T follicular helper cell (primary cell): ENCODE measurements around the gene ANKMY1.

Source experiments
- DNase-seq: peaks from one replicate; pipeline ENCODE4 v3.0.0-alpha.2; 2020; ENCODE audit warnings: low read depth

The ANKMY1 gene

GRCh38 chr2:240459401-240460252 lies 98.2 kb downstream of the ANKMY1 start:
- DNase-seq, result no peak

DNA sequence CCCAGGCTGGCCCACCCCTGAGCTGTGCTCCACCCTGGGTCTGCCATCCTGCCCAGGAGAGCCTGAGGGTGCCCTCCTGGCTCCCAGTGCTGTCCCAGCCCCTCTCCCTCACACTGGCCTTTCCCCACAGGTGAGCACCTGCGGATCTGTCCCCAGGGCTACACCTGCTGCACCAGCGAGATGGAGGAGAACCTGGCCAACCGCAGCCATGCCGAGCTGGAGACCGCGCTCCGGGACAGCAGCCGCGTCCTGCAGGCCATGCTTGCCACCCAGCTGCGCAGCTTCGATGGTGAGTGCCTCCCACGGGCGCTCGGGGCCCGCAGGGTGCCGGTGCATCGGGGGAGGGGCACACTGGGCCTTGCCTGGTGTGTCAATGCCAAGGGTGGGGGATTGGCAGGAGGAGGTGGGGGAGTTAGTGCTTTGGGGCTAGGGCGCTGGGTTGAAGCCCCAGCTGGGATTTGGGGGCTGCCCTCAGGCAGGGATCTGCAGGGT lies 98.8 kb downstream of the ANKMY1 start:
- no peak for DNase-seq

GRCh38 chr2:240458044-240458899 lies 99.5 kb downstream of the ANKMY1 start:
- DNase-seq, result no peak

DNA sequence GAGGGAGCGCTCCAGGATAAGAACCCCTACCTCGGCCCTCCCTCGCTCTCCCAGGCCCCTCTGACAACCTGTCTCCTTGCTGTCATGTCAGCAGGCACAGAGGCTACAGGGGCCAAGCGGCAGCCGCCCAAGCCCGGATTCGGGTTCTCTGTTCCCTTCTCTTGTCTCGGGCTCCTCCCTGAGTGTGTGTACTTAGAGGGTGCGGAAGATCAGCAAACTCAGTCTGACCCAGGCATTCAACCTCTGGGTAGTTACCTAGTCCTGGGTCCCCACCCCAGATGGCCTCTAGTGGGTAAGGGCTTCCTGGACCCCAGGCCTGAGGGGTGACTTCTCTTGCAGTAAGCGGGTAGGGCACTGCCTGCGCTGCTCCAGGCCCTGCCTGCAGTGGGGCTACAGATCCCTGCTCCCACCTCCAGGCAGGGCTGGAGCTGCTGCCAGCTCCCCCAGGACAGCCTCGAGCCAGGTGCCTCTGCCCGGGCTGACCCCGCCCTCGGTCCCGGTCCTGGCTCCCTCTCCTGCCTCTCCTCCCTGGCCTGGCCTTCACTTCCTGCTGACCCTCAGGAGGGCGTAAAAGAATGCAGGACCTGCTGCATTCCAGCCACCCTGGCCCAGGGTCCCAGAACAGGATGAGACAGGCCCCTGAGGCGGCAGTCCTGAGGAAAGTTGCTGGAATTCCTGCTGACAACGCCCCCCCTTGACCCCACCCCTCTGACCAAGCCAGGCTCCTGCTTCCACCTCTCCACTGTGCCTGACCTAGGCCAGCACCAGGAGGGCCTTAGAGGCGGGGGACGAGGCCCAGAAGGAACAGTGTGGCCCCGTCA lies 100.4 kb downstream of the ANKMY1 start:
- no peak for DNase-seq

DNA sequence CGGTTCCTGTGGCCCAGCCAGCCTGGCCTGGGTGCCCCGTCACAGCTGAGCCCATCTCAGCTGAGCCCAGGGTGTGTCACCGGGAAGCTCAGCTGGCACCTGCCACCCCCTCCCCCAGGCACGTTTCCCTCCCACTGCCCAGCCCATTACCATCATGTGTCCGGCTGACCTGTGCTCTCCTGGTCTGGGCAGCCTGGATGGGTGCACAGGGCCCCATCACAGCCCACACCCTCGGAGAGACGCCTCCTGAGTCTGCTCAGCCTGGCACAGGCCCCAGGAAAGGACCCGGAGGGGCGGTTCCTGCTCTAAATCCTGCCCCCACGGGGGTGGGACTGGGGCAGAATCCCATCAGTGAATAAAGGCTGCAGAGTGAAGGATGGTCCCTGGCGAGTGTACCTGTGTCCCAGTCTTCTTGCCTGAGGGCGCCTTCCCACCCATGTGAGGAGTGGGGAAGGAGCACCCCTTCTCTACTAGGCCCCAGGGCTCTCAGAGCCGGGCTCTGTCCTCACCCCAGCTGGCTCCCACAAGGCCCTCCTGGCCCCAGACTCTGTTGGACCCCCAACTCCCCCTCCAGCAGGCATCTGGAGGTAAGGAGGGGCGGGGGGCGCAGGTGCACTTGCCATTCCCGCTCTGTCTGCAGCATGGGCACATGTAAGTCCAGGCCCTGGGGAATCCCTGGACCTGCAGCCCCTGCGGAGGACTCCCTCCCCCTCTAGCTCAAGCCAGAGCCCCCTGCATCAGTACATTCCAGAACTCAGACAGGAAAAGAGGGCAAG lies 101.2 kb downstream of the ANKMY1 start:
- DNase-seq, result no peak

DNA sequence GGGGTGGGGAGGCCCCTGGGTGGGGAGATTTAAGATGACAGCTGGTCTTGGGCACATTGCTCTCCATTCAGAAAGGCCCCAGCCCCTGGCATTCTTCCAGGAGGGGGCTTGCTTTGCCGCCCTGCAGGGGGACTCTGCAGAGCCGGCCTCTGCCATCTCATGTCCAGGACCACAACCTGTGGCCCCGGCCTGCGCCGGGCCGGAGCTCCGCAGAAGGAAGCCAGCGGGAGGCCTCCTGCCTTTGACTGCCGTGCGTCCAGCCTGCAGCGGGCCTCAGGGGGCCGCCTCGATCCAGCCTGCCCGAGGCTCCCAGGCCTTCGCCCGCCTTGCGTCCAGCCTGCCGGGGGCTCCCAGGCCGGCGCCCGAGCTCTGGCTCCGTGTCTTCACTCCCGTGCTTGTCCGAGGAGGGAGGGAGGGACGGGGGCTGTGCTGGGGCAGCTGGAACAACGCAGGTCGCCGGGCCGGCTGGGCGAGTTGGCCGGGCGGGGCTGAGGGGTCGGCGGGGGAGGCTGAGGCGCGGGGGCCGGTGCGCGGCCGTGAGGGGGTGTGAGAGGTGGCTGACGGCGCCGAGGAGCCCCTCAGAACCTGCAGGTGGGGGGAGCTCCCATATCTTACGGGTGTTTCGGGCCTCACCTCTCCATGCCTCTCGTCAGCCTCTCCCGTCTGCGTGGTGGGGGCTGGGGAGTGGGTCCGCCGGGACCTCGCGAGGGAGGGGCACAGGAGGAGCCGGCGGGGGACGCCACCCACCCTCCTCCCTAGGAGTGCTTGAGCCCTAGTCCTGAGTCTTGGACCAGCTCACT lies 101.9 kb downstream of the ANKMY1 start:
- DNase-seq, result no peak

- no peak for DNase-seq
Observed at GRCh38 chr2:240455272-240455646, 102.5 kb downstream of the ANKMY1 start.

- DNase-seq, result no peak
Observed at GRCh38 chr2:240454106-240454901, 103.5 kb downstream of the ANKMY1 start.

DNA sequence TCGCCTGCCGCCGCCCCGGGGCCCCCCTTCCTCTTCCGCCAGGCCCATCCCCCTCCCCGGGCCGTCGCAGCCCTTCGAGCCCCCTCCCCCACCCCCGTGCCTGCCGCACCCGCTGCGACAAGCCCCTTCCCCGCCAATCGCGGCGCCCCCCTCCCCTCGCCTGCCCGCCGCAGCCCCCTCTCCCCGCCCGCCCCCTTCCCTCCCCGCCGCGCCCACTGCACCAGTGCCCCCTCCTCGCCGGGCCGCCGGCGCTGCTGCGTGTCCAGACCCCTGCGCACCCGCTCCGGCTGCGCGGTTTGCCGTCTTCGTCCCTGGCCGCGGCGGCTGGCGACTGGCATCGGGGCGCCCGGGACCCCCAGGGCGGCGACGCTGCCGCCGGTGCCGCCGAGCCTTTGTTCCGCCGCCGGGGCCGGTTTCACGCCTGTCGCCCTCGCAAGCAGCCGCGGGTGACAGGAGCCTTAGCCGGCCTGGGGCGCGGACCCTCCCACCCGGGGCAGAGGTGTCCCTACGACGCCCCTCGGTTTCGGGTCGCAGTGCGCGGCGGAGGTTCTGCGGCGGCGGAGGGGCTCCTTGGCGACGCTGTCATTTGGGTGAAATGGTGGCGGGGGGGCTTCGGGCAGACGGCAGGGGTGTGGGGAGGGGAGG lies 104.2 kb downstream of the ANKMY1 start:
- no peak for DNase-seq

DNA sequence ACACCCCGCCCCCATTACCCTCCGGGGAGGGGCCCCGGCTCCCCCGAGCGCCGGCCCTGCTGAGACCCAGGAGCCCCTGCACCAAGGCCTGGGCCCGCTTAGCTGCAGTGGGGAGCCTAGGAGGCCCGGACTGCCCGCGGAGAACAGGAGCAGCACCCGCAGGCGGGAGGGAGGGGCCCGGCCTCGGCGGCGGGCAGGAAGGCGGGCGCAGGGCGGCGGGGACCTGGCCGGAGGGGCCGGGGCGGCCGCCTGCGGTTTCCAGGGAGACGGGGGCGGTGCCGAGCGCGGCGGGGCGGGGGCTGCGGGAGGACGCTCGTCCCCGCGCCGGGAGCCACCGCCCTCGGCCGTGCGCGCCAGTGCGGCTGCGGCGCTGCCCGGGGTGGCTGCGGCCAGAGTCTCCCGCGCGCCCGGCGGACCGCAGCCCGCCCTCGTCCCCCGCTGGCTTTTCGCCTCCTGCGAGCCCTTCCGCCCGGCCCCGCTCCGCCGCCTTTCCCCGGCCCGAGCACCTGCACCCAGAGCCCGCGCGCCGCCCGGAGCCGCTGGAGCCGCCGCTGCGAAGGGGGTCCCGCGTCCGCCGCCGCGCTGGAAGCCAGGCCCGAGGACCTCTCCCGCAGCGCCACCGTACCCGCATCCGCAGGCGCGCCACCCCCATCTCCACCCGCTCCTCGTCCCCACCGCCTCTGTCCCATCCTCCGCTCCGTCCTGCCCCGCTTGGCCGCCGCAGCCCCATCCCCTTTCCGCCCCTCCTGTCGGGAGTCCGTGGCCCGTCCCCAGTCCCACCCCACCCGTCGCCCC lies 105.1 kb downstream of the ANKMY1 start:
- no peak for DNase-seq

GRCh38 chr2:240451791-240452461 lies 105.9 kb downstream of the ANKMY1 start:
- DNase-seq, result no peak

GRCh38 chr2:240451108-240451611 lies 106.6 kb downstream of the ANKMY1 start:
- DNase-seq, result no peak

DNA sequence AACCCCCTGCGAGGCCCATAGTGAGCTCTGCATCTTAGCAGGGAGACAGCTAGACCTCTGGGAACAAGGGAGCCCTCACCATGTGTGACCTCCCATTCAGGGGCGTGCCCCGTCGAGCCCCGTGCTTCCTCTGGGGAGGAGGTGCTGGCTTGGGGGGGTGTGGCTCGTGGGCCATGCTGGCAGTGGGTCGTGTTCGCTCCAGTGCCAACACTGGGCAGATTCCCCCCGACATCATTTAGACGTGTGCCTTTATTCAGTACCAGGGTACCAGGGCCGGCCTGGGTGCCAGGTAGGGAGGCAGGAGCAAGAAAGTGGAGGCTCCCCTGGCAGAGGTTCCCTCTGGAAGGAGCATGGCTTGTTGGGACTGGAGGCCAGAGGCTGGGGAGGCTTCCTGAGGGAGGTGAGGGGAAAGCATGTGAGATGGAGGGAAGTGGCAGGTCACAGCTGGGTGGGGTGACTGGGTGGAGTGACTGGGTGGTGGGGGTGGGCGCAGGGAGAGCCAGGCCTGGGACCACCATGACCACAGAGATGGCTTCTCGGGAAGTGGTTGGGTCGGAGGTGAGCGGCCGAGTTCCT lies 107.2 kb downstream of the ANKMY1 start:
- no peak for DNase-seq

DNA sequence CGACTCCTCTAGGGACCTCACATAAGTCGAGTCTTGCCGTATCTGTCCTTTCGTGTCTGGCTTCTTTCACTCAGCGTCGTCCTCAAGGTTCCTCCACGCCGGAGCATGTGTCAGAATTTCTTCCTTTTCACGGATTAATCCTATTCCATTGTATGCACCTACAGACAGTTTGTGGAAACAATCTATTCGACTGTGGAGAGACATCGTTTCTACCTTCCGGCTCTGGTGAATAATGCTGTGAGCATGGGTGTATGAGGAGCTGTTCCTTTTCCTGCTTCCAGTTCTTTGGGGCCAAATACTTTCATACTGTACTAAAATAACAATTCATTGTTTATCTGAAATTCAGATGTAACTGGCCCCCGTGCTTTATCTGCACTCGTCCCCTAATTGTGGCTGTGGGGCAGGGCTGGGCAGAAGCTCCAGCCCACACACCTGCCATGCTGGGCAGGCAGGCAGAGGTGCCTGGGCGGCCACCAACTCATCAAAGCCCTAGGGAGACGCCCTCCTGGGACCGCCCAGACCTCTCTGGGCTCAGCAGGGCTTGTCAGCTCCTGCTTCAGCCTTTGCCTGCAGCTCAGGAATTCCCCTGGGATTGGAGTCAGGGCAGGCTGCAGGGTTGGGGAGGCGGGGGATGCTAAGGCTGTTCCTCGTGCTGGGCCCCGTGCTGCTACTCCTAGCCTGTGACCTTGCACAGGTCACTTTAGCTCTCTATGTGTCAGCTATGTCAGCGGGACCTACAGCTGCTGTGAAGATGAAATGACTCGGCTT lies 107.8 kb downstream of the ANKMY1 start:
- no peak for DNase-seq

- DNase-seq, result no peak
Observed at GRCh38 chr2:240448387-240449274, 109.2 kb downstream of the ANKMY1 start.
